ENCODE results near the gene NECTIN4.
"Not testable (repeated sequence)": the region's sequence is repeated elsewhere in the genome, so short reads cannot be mapped to it uniquely, and the experiment has no call there.

The NECTIN4 gene

GRCh38 chr1:161089251-161089924, at the start of gene NECTIN4:
NECTIN4 (minus strand) TSS chr1:161089558; CDS start chr1:161089296, 262 bp downstream.
- no peak for DNase-seq (ENCODE audit: low spot score)

GRCh38 chr1:161138431-161138830, 49.1 kb upstream of the NECTIN4 start:
- no peak for DNase-seq (ENCODE audit: low spot score)

- DNase-seq (ENCODE audit: low spot score): no peak
Observed at GRCh38 chr1:161137881-161138280, 48.5 kb upstream of the NECTIN4 start.

GRCh38 chr1:161133220-161133740, 43.9 kb upstream of the NECTIN4 start:
- peak; percentile 18 for DNase-seq (ENCODE audit: low spot score)

- DNase-seq (ENCODE audit: low spot score): peak; percentile 98
Observed at GRCh38 chr1:161132410-161133219, 43.3 kb upstream of the NECTIN4 start, which contains the start of gene DEDD. DEDD (minus strand) TSS chr1:161132667; CDS start chr1:161124462, 8,205 bp downstream.

GRCh38 chr1:161131523-161132409, 42.4 kb upstream of the NECTIN4 start:
- peak; percentile 38 for DNase-seq (ENCODE audit: low spot score)

- no peak for DNase-seq (ENCODE audit: low spot score)
Observed at GRCh38 chr1:161130266-161130665, 40.9 kb upstream of the NECTIN4 start.

- no peak for DNase-seq (ENCODE audit: low spot score)
Observed at GRCh38 chr1:161128591-161129420, 39.4 kb upstream of the NECTIN4 start.

- no peak for DNase-seq (ENCODE audit: low spot score)
Observed at GRCh38 chr1:161127649-161128048, 38.3 kb upstream of the NECTIN4 start.

GRCh38 chr1:161122967-161123366, 33.6 kb upstream of the NECTIN4 start:
- DNase-seq (ENCODE audit: low spot score): no peak

GRCh38 chr1:161121834-161122233, 32.5 kb upstream of the NECTIN4 start:
- DNase-seq (ENCODE audit: low spot score): peak; percentile 41

- no peak for DNase-seq (ENCODE audit: low spot score)
Observed at GRCh38 chr1:161121042-161121650, 31.8 kb upstream of the NECTIN4 start.

GRCh38 chr1:161119092-161119903, 29.9 kb upstream of the NECTIN4 start:
- no peak for DNase-seq (ENCODE audit: low spot score)

GRCh38 chr1:161117759-161118581, 28.6 kb upstream of the NECTIN4 start, which contains the start of the genes NIT1 and PFDN2:
NIT1 (plus strand) TSS chr1:161118105; CDS start chr1:161118177, 72 bp downstream.
PFDN2 (minus strand) TSS chr1:161118037; CDS start chr1:161118026, 11 bp downstream.
- DNase-seq (ENCODE audit: low spot score): peak; percentile 93

GRCh38 chr1:161115961-161116360, 26.6 kb upstream of the NECTIN4 start:
- DNase-seq (ENCODE audit: low spot score): not testable (repeated sequence)

GRCh38 chr1:161115132-161115711, 25.9 kb upstream of the NECTIN4 start:
- no peak for DNase-seq (ENCODE audit: low spot score)

- DNase-seq (ENCODE audit: low spot score): no peak
Observed at GRCh38 chr1:161114556-161114955, 25.2 kb upstream of the NECTIN4 start.

- no peak for DNase-seq (ENCODE audit: low spot score)
Observed at GRCh38 chr1:161113915-161114314, 24.6 kb upstream of the NECTIN4 start.

All from Ammon's horn (tissue), 1 donor.